Tibial nerve (tissue), 3 donors: ENCODE results near the gene ZNRD2.

ENCODE experiments used
- CTCF ChIP-seq, 5 experiments: fragments of 200-600 bp in 3 of 5; fragments of 450-650 bp in 2 of 5; sonication (generic) in 3 of 5; IDR thresholded peaks; one replicate each; pipeline ENCODE4 v1.5.1; 2016 to 2019; ENCODE audit warnings: antibody characterized with exemption in 5 of 5, mild to moderate bottlenecking in 3 of 5, moderate library complexity in 2 of 5
- POLR2A ChIP-seq, 2 donors: fragments of 450-650 bp; IDR thresholded peaks; one replicate each; pipeline ENCODE4 v1.6.1; 2017; ENCODE audit warnings: antibody characterized with exemption in 2 of 2, mild to moderate bottlenecking in 2 of 2, moderate library complexity in 2 of 2

- TF ChIP-seq CTCF (IDR thresholded peaks at IDR 0.05) (no peak), POLR2A (IDR thresholded peaks at IDR 0.05) (peak in 1 of 2 donors; percentile 17)
Observed at GRCh38 chr11:65611028-65611757, 40.9 kb downstream of the ZNRD2 start.
